Hepatocyte (in vitro differentiated cells): ENCODE data around the gene PHB1. TPM values are rescaled to one million over a fixed set of nuclear protein-coding genes. Genes with fewer than 3 reads are reported as not detected.

Source experiments
- DNase-seq: peaks from one replicate; pipeline ENCODE4 v3.0.0-alpha.2; 2016; ENCODE audit warnings: low spot score
- H2AFZ ChIP-seq: fragments of 200-600 bp; sonication (generic); 2 replicates; pipeline ENCODE4 v1.6.0; 2016; ENCODE audit warnings: antibody characterized with exemption, mild to moderate bottlenecking
- H3K27ac ChIP-seq: fragments of 200-600 bp; sonication (generic); 2 replicates; pipeline ENCODE4 v1.5.1; 2016; ENCODE audit warnings: mild to moderate bottlenecking
- H3K27me3 ChIP-seq: fragments of 200-600 bp; sonication (generic); 2 replicates; pipeline ENCODE4 v1.6.1; 2016
- H3K36me3 ChIP-seq: fragments of 200-600 bp; sonication (generic); replicated peaks from 2 replicates; pipeline ENCODE4 v1.5.1; 2016; ENCODE audit warnings: low read depth; ENCODE audit not compliant: insufficient read depth
- H3K4me1 ChIP-seq: fragments of 200-600 bp; sonication (generic); 2 replicates; pipeline ENCODE4 v1.5.1; 2016; ENCODE audit warnings: mild to moderate bottlenecking, moderate library complexity; ENCODE audit not compliant: insufficient read depth
- H3K4me2 ChIP-seq: fragments of 200-600 bp; sonication (generic); 2 replicates; pipeline ENCODE4 v1.6.0; 2016
- H3K4me3 ChIP-seq: fragments of 200-600 bp; sonication (generic); 2 replicates; pipeline ENCODE4 v1.5.1; 2016; ENCODE audit warnings: mild to moderate bottlenecking
- H3K79me2 ChIP-seq: fragments of 200-600 bp; sonication (generic); 2 replicates; pipeline ENCODE4 v1.6.0; 2017; ENCODE audit warnings: mild to moderate bottlenecking
- H3K9me2 ChIP-seq: fragments of 200-600 bp; sonication (generic); replicated peaks from 2 replicates; pipeline ENCODE4 v1.6.0; 2017; ENCODE audit warnings: mild to moderate bottlenecking; ENCODE audit not compliant: insufficient read depth
- H3K9me3 ChIP-seq: fragments of 200-600 bp; sonication (generic); 2 replicates; pipeline ENCODE4 v1.5.1; 2016; ENCODE audit warnings: low read depth, mild to moderate bottlenecking
- H4K20me1 ChIP-seq: fragments of 200-600 bp; sonication (generic); 2 replicates; pipeline ENCODE4 v1.6.0; 2016; ENCODE audit warnings: mild to moderate bottlenecking; ENCODE audit not compliant: insufficient read depth, poor library complexity, severe bottlenecking
- CTCF ChIP-seq: fragments of 200-600 bp; sonication (generic); IDR thresholded peaks from 2 replicates; pipeline ENCODE4 v1.5.1; 2016; ENCODE audit warnings: antibody characterized with exemption, mild to moderate bottlenecking; ENCODE audit not compliant: poor library complexity
- EZH2 ChIP-seq: fragments of 200-600 bp; sonication (generic); IDR thresholded peaks from 2 replicates; pipeline ENCODE4 v1.6.1; 2016; ENCODE audit warnings: antibody characterized with exemption, mild to moderate bottlenecking, borderline replicate concordance
- EZH2phosphoT487 ChIP-seq: fragments of 200-600 bp; sonication (generic); IDR thresholded peaks from one replicate; pipeline ENCODE4 v1.6.1; 2018; ENCODE audit warnings: antibody characterized with exemption, mild to moderate bottlenecking, low read depth, moderate library complexity; ENCODE audit not compliant: unreplicated experiment, severe bottlenecking
- WGBS: methylation state at CpG from one replicate; pipeline ENCODE4 v1.1.6; 2016; ENCODE audit warnings: low lambda C conversion rate; ENCODE audit errors: missing lambda C conversion rate; 5-methylcytosine and 5-hydroxymethylcytosine counted together
- polyA plus RNA-seq: library from polyadenylated mRNA; unstranded; fragments of >200 nt; fragmentation: Nextera tagmentation; extraction: Ambion mirVana; gene quantifications from 2 replicates; pipeline ENCODE4 v1.2.1, GENCODE V29; 2016
- total RNA-seq: library from RNA; depleted of rRNA; stranded (reverse); fragments of >200 nt; gene quantifications from 2 replicates; pipeline ENCODE4 v1.2.3, GENCODE V29; 2014

PHB1 gene
- total and polyA plus RNA-seq, 2 experiments from 2014 or later: 114 to 171 TPM

DNA sequence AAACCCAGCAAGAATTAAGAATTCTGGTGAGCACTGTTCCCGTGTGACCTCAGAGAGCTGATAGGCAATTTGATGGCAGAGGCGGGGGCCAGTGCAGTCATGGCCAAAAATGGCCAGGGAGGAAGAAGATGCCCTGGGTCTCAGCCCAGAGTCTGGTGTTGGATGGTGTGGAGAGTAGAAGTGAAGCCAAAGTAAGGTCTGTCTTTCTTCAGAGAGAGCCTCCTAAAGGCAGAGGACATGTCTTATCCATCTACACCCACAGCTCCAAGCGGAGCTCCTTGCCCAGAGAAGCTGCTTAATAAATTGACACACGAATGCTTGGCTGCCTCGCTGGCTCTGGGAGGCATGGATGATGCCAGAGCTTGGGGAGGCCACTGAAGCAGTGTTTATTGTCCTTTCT lies 32.9 kb downstream of the PHB1 start:
- H3K4me2 ChIP-seq: no peak overlapping the region
- DNase-seq: no peak
- no peaks in the 10 kb centered on the region for H4K20me1 ChIP-seq
- H3K9me3 ChIP-seq: no peaks in the 10 kb centered on the region
- TF ChIP-seq CTCF (no peak), EZH2 (no peak), EZH2phosphoT487 (no peak)
- H3K9me2 ChIP-seq: no peaks in the 10 kb centered on the region
- no peaks in the 10 kb centered on the region for H3K27me3 ChIP-seq
- H3K79me2 ChIP-seq: no peaks in the 10 kb centered on the region
- H3K36me3 ChIP-seq: no peaks in the 10 kb centered on the region
- WGBS: 86% methylated on average over 5 of the region's 5 CpGs
- H3K4me3 ChIP-seq: no peak overlapping the region
- H2AFZ ChIP-seq: no peak overlapping the region
- H3K27ac ChIP-seq: no peak overlapping the region
- no peaks in the 10 kb centered on the region for H3K4me1 ChIP-seq

DNA sequence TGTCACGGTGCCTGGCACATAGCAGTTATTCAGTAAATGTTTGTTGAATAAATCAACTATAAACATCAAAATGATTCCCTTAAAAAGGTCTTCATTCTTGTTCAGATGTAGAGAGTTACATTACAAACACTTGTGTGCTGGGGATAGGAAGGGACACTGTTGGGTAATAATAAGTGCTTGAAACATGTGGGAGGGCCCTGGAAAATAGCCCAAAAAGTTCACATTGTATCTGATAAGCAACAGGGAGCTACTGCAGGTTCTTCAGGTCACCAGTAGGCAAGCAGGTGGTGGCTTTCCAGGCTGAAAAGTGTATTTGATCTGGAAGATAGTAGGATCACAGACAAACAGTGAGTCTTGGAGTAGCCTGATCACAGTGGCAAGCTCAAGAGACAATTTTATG lies 33.6 kb downstream of the PHB1 start:
- Histone ChIP-seq H2AFZ (no peak overlapping the region), H3K9me2 (no peaks in the 10 kb centered on the region), H3K4me1 (no peaks in the 10 kb centered on the region), H3K27me3 (no peaks in the 10 kb centered on the region), H3K27ac (no peak overlapping the region), H3K4me2 (no peak overlapping the region), H3K79me2 (no peaks in the 10 kb centered on the region), H3K36me3 (no peaks in the 10 kb centered on the region), H4K20me1 (no peaks in the 10 kb centered on the region), H3K4me3 (no peak overlapping the region), H3K9me3 (no peaks in the 10 kb centered on the region)
- 60% methylated on average over 1 of the region's 1 CpG for whole genome bisulfite sequencing
- TF ChIP-seq EZH2 (no peak), EZH2phosphoT487 (no peak), CTCF (no peak)
- DNase-seq: no peak

GRCh38 chr17:49379926-49380325 lies 34.8 kb downstream of the PHB1 start:
- DNase-seq: no peak
- no peaks in the 10 kb centered on the region for H3K9me2 ChIP-seq
- H4K20me1 ChIP-seq: no peaks in the 10 kb centered on the region
- no peaks in the 10 kb centered on the region for H3K36me3 ChIP-seq
- no peak overlapping the region for H3K4me3 ChIP-seq
- no peaks in the 10 kb centered on the region for H3K9me3 ChIP-seq
- TF ChIP-seq EZH2: no peak
- no peak for TF ChIP-seq EZH2phosphoT487
- TF ChIP-seq CTCF: no peak
- no peaks in the 10 kb centered on the region for H3K79me2 ChIP-seq
- H3K4me2 ChIP-seq: no peak overlapping the region
- 84% methylated on average over 4 of the region's 4 CpGs for WGBS
- H3K27ac ChIP-seq: no peak overlapping the region
- no peaks in the 10 kb centered on the region for H3K27me3 ChIP-seq
- no peaks in the 10 kb centered on the region for H3K4me1 ChIP-seq
- H2AFZ ChIP-seq: no peak overlapping the region

DNA sequence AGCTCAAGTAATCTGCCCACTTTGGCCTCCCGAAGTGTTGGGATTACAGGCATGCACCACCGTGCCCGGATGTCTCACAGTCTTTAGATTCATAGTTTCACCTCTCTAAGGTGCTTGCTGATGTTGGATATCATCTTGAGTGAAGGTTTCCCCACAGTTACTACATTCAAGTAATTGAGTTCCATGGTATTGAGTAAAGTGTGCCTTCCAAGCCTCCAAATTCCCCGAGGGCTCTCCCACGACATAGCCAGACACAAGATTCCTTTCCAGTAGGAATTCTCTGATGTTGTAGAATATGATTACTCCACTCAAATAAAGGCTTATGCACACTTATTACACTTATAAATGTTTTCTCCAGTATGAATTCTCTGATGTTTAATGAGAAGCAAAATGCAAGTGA lies 36.4 kb downstream of the PHB1 start:
- Histone ChIP-seq H3K79me2 (no peaks in the 10 kb centered on the region), H3K4me1 (no peaks in the 10 kb centered on the region), H3K27ac (no peak overlapping the region), H4K20me1 (no peaks in the 10 kb centered on the region), H3K4me2 (no peak overlapping the region), H3K27me3 (no peaks in the 10 kb centered on the region), H3K9me2 (no peaks in the 10 kb centered on the region), H3K36me3 (no peaks in the 10 kb centered on the region), H3K9me3 (no peaks in the 10 kb centered on the region), H2AFZ (no peak overlapping the region), H3K4me3 (no peak overlapping the region)
- TF ChIP-seq CTCF (no peak), EZH2 (no peak), EZH2phosphoT487 (no peak)
- DNase-seq: no peak
- 90% methylated on average over 5 of the region's 5 CpGs for WGBS
